Activated T-helper 17 cell treated with anti-CD3 and anti-CD28 coated beads, Interleukin-2, amount 50 U/mL, for 72 hours (primary cell): ENCODE data around the gene BBX. TPM values are rescaled to one million over a fixed set of nuclear protein-coding genes. Genes with fewer than 3 reads are reported as not detected.
"Not testable (repeated sequence)": the region's sequence is repeated elsewhere in the genome, so short reads cannot be mapped to it uniquely, and the experiment has no call there.

Source experiments
- ATAC-seq: fragments of 150-1000 bp; cut with Tn5 transposase; replicated peaks from 2 replicates; pipeline ENCODE4 v1.10.0; 2021; ENCODE audit warnings: mild to moderate bottlenecking, moderate library complexity
- H3K27ac Mint-ChIP-seq: one replicate; pipeline ENCODE4 v1.8.0; 2022; ENCODE audit warnings: mixed read lengths
- H3K27me3 Mint-ChIP-seq: one replicate; pipeline ENCODE4 v1.8.0; 2022; ENCODE audit warnings: mixed read lengths
- H3K36me3 Mint-ChIP-seq: one replicate; pipeline ENCODE4 v1.8.0; 2022; ENCODE audit warnings: low read depth, mild to moderate bottlenecking, mixed read lengths
- H3K4me1 Mint-ChIP-seq: one replicate; pipeline ENCODE4 v1.8.0; 2022; ENCODE audit warnings: mixed read lengths
- H3K4me3 Mint-ChIP-seq: one replicate; pipeline ENCODE4 v1.8.0; 2022; ENCODE audit warnings: mild to moderate bottlenecking, mixed read lengths
- H3K9me3 Mint-ChIP-seq: one replicate; pipeline ENCODE4 v1.8.0; 2022; ENCODE audit warnings: mixed read lengths
- total RNA-seq, 2 donors: library from RNA; stranded (reverse); gene quantifications; one replicate each; pipeline ENCODE4 v1.2.3, GENCODE V29; 2022

Gene BBX
- total RNA-seq, 2 donors from 2014 or later, result 29.3 to 32.8 TPM

GRCh38 chr3:107829185-107829584 is 306.4 kb downstream of the BBX start:
- H3K4me3 Mint-ChIP-seq, result no peak overlapping the region
- ATAC-seq, result no peak
- no peaks in the 10 kb centered on the region for H3K4me1 Mint-ChIP-seq
- H3K36me3 Mint-ChIP-seq, result no peaks in the 10 kb centered on the region
- H3K9me3 Mint-ChIP-seq, result no peaks in the 10 kb centered on the region
- no peak overlapping the region for H3K27ac Mint-ChIP-seq
- H3K27me3 Mint-ChIP-seq, result peaks cover 3% of the 10 kb centered on the region

GRCh38 chr3:107831590-107831989 is 308.8 kb downstream of the BBX start:
- Mint-ChIP-seq H3K4me1 (no peaks in the 10 kb centered on the region), H3K9me3 (no peaks in the 10 kb centered on the region), H3K36me3 (no peaks in the 10 kb centered on the region), H3K27ac (no peak overlapping the region), H3K4me3 (no peak overlapping the region), H3K27me3 (peaks cover 3% of the 10 kb centered on the region)
- ATAC-seq, result no peak

- H3K4me3 Mint-ChIP-seq, result no peak overlapping the region
- no peak for ATAC-seq
- peak overlapping the region; percentile 14 for H3K27ac Mint-ChIP-seq
- H3K4me1 Mint-ChIP-seq, result no peaks in the 10 kb centered on the region
- no peaks in the 10 kb centered on the region for H3K36me3 Mint-ChIP-seq
- peaks cover 3% of the 10 kb centered on the region for H3K27me3 Mint-ChIP-seq
- no peaks in the 10 kb centered on the region for H3K9me3 Mint-ChIP-seq
Observed at GRCh38 chr3:107833043-107833442, 310.3 kb downstream of the BBX start.

- ATAC-seq, result no peak
- no peak overlapping the region for H3K27ac Mint-ChIP-seq
Observed at GRCh38 chr3:107833722-107834416, 311.1 kb downstream of the BBX start.

GRCh38 chr3:107835001-107835400 is 312.2 kb downstream of the BBX start:
- H3K4me3 Mint-ChIP-seq, H3K9me3 Mint-ChIP-seq, H3K27ac Mint-ChIP-seq, ATAC-seq, H3K4me1 Mint-ChIP-seq, H3K27me3 Mint-ChIP-seq, H3K36me3 Mint-ChIP-seq: not testable (repeated sequence)

More at GRCh38 chr3:107833722-107834416, 311.1 kb downstream of the BBX start:
- H3K9me3 Mint-ChIP-seq, result no peaks in the 10 kb centered on the region
- H3K27me3 Mint-ChIP-seq, result peaks cover 3% of the 10 kb centered on the region
- H3K4me1 Mint-ChIP-seq, result no peaks in the 10 kb centered on the region
- no peak overlapping the region for H3K4me3 Mint-ChIP-seq
- H3K36me3 Mint-ChIP-seq, result no peaks in the 10 kb centered on the region

- H3K9me3 Mint-ChIP-seq, result no peaks in the 10 kb centered on the region
- no peaks in the 10 kb centered on the region for H3K27me3 Mint-ChIP-seq
- no peaks in the 10 kb centered on the region for H3K4me1 Mint-ChIP-seq
- H3K27ac Mint-ChIP-seq, result no peak overlapping the region
- H3K36me3 Mint-ChIP-seq, result no peaks in the 10 kb centered on the region
- ATAC-seq, result no peak
- no peak overlapping the region for H3K4me3 Mint-ChIP-seq
Observed at GRCh38 chr3:107837895-107838612, 315.3 kb downstream of the BBX start.

GRCh38 chr3:107841831-107842230 is 319.1 kb downstream of the BBX start:
- Mint-ChIP-seq H3K27ac (no peak overlapping the region), H3K4me3 (no peak overlapping the region), H3K27me3 (no peaks in the 10 kb centered on the region), H3K9me3 (no peaks in the 10 kb centered on the region), H3K4me1 (no peaks in the 10 kb centered on the region), H3K36me3 (no peaks in the 10 kb centered on the region)
- ATAC-seq, result no peak

GRCh38 chr3:107842940-107843339 is 320.2 kb downstream of the BBX start:
- H3K27me3 Mint-ChIP-seq, result no peaks in the 10 kb centered on the region
- no peak overlapping the region for H3K27ac Mint-ChIP-seq
- no peak overlapping the region for H3K4me3 Mint-ChIP-seq
- ATAC-seq, result no peak
- no peaks in the 10 kb centered on the region for H3K4me1 Mint-ChIP-seq
- no peaks in the 10 kb centered on the region for H3K36me3 Mint-ChIP-seq
- no peaks in the 10 kb centered on the region for H3K9me3 Mint-ChIP-seq

GRCh38 chr3:107845380-107846278 is 322.9 kb downstream of the BBX start:
- peaks cover 7% of the 10 kb centered on the region for H3K27me3 Mint-ChIP-seq
- H3K4me3 Mint-ChIP-seq, result no peak overlapping the region
- no peak for ATAC-seq
- no peak overlapping the region for H3K27ac Mint-ChIP-seq
- H3K9me3 Mint-ChIP-seq, result no peaks in the 10 kb centered on the region
- no peaks in the 10 kb centered on the region for H3K36me3 Mint-ChIP-seq
- no peaks in the 10 kb centered on the region for H3K4me1 Mint-ChIP-seq

GRCh38 chr3:107846279-107846852 is 323.6 kb downstream of the BBX start:
- Mint-ChIP-seq H3K27ac (no peak overlapping the region), H3K4me1 (no peaks in the 10 kb centered on the region), H3K36me3 (no peaks in the 10 kb centered on the region), H3K4me3 (no peak overlapping the region), H3K27me3 (peaks cover 7% of the 10 kb centered on the region), H3K9me3 (no peaks in the 10 kb centered on the region)
- ATAC-seq, result peak; percentile 44

GRCh38 chr3:107847791-107848190 is 325.0 kb downstream of the BBX start:
- Mint-ChIP-seq H3K4me1 (no peaks in the 10 kb centered on the region), H3K4me3 (no peak overlapping the region), H3K27ac (no peak overlapping the region), H3K36me3 (no peaks in the 10 kb centered on the region), H3K9me3 (no peaks in the 10 kb centered on the region), H3K27me3 (peaks cover 7% of the 10 kb centered on the region)
- ATAC-seq, result no peak

- Mint-ChIP-seq H3K27ac (no peak overlapping the region), H3K36me3 (no peaks in the 10 kb centered on the region), H3K9me3 (no peaks in the 10 kb centered on the region), H3K27me3 (peaks cover 7% of the 10 kb centered on the region), H3K4me1 (no peaks in the 10 kb centered on the region), H3K4me3 (no peak overlapping the region)
- ATAC-seq, result no peak
Observed at GRCh38 chr3:107848351-107848915, 325.7 kb downstream of the BBX start.

GRCh38 chr3:107850681-107851080 is 327.9 kb downstream of the BBX start:
- ATAC-seq, result peak; percentile 12
- Mint-ChIP-seq H3K9me3 (no peaks in the 10 kb centered on the region), H3K27me3 (peaks cover 7% of the 10 kb centered on the region), H3K4me1 (no peaks in the 10 kb centered on the region), H3K27ac (no peak overlapping the region), H3K36me3 (no peaks in the 10 kb centered on the region), H3K4me3 (no peak overlapping the region)

GRCh38 chr3:107853821-107854220 is 331.1 kb downstream of the BBX start:
- Mint-ChIP-seq H3K4me3 (no peak overlapping the region), H3K27me3 (peaks cover 5% of the 10 kb centered on the region), H3K9me3 (no peaks in the 10 kb centered on the region), H3K27ac (no peak overlapping the region), H3K36me3 (no peaks in the 10 kb centered on the region), H3K4me1 (no peaks in the 10 kb centered on the region)
- no peak for ATAC-seq
